GM15510 (cell line): ENCODE results near the gene RHBDF1.
A peak's percentile ranks its signal among the peaks of the same experiment; 100 is the strongest.

Source experiments
- POLR2A ChIP-seq: IDR thresholded peaks from 3 replicates; pipeline ENCODE4 v1.6.1; 2011; ENCODE audit warnings: borderline replicate concordance; ENCODE audit not compliant: insufficient read length; ENCODE audit errors: extremely low read depth

Gene RHBDF1

GRCh38 chr16:104355-104754 is 31.9 kb upstream of the RHBDF1 start:
- no peak for TF ChIP-seq POLR2A

- no peak for TF ChIP-seq POLR2A
Measured at GRCh38 chr16:102060-102855, 29.8 kb upstream of the RHBDF1 start.

- no peak for TF ChIP-seq POLR2A
Measured at GRCh38 chr16:101586-101985, 29.2 kb upstream of the RHBDF1 start.

GRCh38 chr16:100989-101388 is 28.6 kb upstream of the RHBDF1 start:
- TF ChIP-seq POLR2A, result no peak

GRCh38 chr16:97822-98221 is 25.4 kb upstream of the RHBDF1 start:
- TF ChIP-seq POLR2A, result no peak

- peak; percentile 24 for TF ChIP-seq POLR2A
Measured at GRCh38 chr16:96935-97381, 24.5 kb upstream of the RHBDF1 start.

GRCh38 chr16:94918-95265 is 22.5 kb upstream of the RHBDF1 start:
- TF ChIP-seq POLR2A, result no peak

- no peak for TF ChIP-seq POLR2A
Measured at GRCh38 chr16:92431-93339, 20.3 kb upstream of the RHBDF1 start.

- TF ChIP-seq POLR2A, result no peak
Measured at GRCh38 chr16:91484-91883, 19.1 kb upstream of the RHBDF1 start.

- no peak for TF ChIP-seq POLR2A
Measured at GRCh38 chr16:89391-90302, 17.2 kb upstream of the RHBDF1 start.

- TF ChIP-seq POLR2A, result no peak
Measured at GRCh38 chr16:88613-89012, 16.2 kb upstream of the RHBDF1 start.

GRCh38 chr16:86483-86952 is 14.1 kb upstream of the RHBDF1 start:
- TF ChIP-seq POLR2A, result no peak

- no peak for TF ChIP-seq POLR2A
Measured at GRCh38 chr16:85865-86264, 13.4 kb upstream of the RHBDF1 start.

- no peak for TF ChIP-seq POLR2A
Measured at GRCh38 chr16:85407-85782, 13.0 kb upstream of the RHBDF1 start.
